GM19468 (cell line): ENCODE measurements around the gene KLHL11.

Experiments used
- ATAC-seq: cut with Tn5 transposase; IDR thresholded peaks from one replicate; pipeline ENCODE4 v1.9.1; 2021; ENCODE audit warnings: mild to moderate bottlenecking, moderate library complexity, moderate number of reproducible peaks; ENCODE audit not compliant: unreplicated experiment; ENCODE audit errors: extremely low read depth

KLHL11 gene

GRCh38 chr17:41813152-41813680 lies 52.0 kb downstream of the KLHL11 start:
- no peak for ATAC-seq

DNA sequence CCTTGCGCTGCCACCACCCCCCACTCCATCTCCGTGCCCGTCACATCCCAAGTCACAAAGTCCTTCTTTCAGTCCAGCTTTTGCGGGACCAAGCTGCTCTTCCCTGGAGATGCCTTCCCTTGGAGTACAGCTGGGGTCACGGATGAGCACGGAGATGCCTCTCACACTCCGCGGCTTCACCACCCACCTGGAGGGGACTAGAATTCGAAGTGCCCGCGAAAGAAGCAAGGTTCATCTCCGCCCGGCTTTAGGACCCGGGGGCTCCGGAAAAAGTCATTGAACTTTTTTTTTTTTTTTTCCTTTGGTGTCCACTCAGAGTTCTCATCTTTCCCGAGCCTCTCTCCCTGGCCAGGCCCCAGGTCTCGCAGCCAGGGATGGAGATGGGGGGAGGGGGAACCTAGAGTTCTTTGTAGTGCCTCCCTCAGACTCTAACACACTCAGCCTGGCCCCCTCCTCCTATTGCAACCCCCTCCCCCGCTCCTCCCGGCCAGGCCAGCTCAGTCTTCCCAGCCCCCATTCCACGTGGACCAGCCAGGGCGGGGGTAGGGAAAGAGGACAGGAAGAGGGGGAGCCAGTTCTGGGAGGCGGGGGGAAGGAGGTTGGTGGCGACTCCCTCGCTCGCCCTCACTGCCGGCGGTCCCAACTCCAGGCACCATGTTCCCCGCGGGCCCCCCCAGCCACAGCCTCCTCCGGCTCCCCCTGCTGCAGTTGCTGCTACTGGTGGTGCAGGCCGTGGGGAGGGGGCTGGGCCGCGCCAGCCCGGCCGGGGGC lies 52.7 kb downstream of the KLHL11 start, which contains the start of gene FKBP10:
FKBP10 (plus strand) TSS at position 624 of the 771 bp plus-strand sequence; CDS start at position 655, 31 bp downstream.
- no peak for ATAC-seq

DNA sequence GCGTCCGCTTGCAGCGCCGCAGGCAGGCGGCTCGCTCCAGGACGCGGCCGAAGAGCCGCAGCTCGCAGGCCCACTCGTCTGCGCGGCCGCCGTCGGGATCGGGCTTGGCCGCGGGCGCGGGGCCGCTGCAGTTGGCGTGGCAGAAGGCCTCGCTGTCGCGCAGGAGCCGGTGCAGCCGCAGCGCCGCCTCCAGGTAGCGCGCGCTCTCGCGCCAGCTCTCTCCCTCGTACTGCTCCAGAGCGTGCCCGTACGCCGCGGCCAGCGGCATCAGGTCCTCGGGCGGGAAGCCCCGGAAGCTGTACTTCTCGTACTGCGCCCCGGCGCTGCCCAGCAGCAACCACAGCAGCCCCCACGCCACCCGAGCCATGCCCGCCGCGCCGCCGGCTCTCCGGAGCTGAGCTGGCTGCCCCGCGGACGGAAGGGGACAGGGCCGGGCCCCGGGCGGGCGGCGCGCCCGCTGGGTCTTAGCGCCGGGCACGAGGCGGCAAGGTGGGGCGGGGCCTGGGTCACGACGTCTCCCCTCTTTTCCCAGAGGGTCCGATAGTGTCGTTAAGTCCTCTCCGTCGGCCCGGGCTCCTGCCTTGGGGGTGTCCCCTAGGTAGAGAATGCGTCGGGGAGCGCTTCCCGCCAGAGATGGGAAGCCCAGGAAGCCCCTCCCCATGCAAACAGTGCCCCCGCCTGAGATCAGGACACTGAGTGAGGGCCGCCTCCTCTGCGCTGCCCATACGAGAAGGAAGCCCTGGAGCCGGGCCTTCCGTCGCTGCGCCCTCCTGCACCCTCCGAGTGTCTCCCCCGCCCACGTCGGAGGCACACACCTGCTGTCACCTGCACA lies 53.5 kb downstream of the KLHL11 start, which contains the start of gene P3H4:
P3H4 (minus strand) TSS at position 401 of the 832 bp plus-strand sequence; CDS start at position 367, 34 bp downstream.
- no peak for ATAC-seq

- ATAC-seq = no peak
These were observed 54.3 kb downstream of the KLHL11 start for GRCh38 chr17:41810659-41811548.

- ATAC-seq = no peak
These were observed 58.4 kb downstream of the KLHL11 start for GRCh38 chr17:41806685-41807445.
